H54 (cell line): ENCODE data around the gene POM121C.
"Not testable (repeated sequence)": the region's sequence is repeated elsewhere in the genome, so short reads cannot be mapped to it uniquely, and the experiment has no call there.

ENCODE experiments used
- DNase-seq: peaks from one replicate; pipeline ENCODE4 v3.0.0; 2011; ENCODE audit warnings: low spot score, mixed read lengths; ENCODE audit not compliant: insufficient read length
- FAIRE-seq: peaks from 3 replicates; lab custom pipeline; 2011; peaks lifted over from hg19 to GRCh38; lab: Jason Lieb, UNC

Gene POM121C

GRCh38 chr7:75403455-75404443 lies 82.3 kb downstream of the POM121C start:
- FAIRE-seq, DNase-seq: not testable (repeated sequence)

GRCh38 chr7:75400575-75400974 lies 85.5 kb downstream of the POM121C start:
- DNase-seq, FAIRE-seq: not testable (repeated sequence)

GRCh38 chr7:75398771-75399700 lies 87.1 kb downstream of the POM121C start:
- not testable (repeated sequence) for FAIRE-seq, DNase-seq

- not testable (repeated sequence) for DNase-seq, FAIRE-seq
Measured at GRCh38 chr7:75397865-75398264, 88.2 kb downstream of the POM121C start.

- DNase-seq, FAIRE-seq: not testable (repeated sequence)
Measured at GRCh38 chr7:75395329-75395728, 90.8 kb downstream of the POM121C start, which contains the start of gene TRIM73. TSS of gene TRIM73 (plus strand) at chr7:75395629. CDS start at chr7:75398934, 3,305 bp downstream.

GRCh38 chr7:75393194-75393593 lies 92.9 kb downstream of the POM121C start:
- not testable (repeated sequence) for DNase-seq, FAIRE-seq

- DNase-seq, FAIRE-seq: not testable (repeated sequence)
Measured at GRCh38 chr7:75374519-75375317, 111.4 kb downstream of the POM121C start.

GRCh38 chr7:75374144-75374518 lies 112.0 kb downstream of the POM121C start:
- not testable (repeated sequence) for DNase-seq, FAIRE-seq

GRCh38 chr7:75367313-75367712 lies 118.8 kb downstream of the POM121C start:
- not testable (repeated sequence) for FAIRE-seq, DNase-seq
